GM23338 (cell line): Measurements from ENCODE around the gene ZEB2. TPM values are rescaled to one million over a fixed set of nuclear protein-coding genes. Genes with fewer than 3 reads are reported as not detected.

Experiments used
- ATAC-seq: fragments of 200-7000 bp; cut with Tn5 transposase; 3 replicates; pipeline ENCODE4 v1.9.1; 2020
- DNase-seq: peaks from one replicate; pipeline ENCODE4 v3.0.0-alpha.2; 2015; ENCODE audit warnings: low spot score
- H2AFZ ChIP-seq: fragments of 200-600 bp; sonication (generic); 2 replicates; pipeline ENCODE4 v1.8.0; 2016; ENCODE audit warnings: antibody characterized with exemption, mild to moderate bottlenecking, moderate library complexity
- H3F3A ChIP-seq: fragments of 200-600 bp; sonication (generic); replicated peaks from 2 replicates; pipeline ENCODE4 v1.8.0; 2017; ENCODE audit warnings: antibody characterized with exemption, mixed run types, low read depth
- H3K27ac ChIP-seq: fragments of 200-600 bp; sonication (generic); 2 replicates; pipeline ENCODE4 v1.6.1; 2016; ENCODE audit warnings: low read depth
- H3K27me3 ChIP-seq: fragments of 200-600 bp; sonication (generic); 2 replicates; pipeline ENCODE4 v1.8.0; 2016; ENCODE audit warnings: mild to moderate bottlenecking, mixed run types, moderate library complexity; ENCODE audit not compliant: insufficient read depth
- H3K36me3 ChIP-seq: fragments of 200-600 bp; sonication (generic); 2 replicates; pipeline ENCODE4 v1.8.0; 2016; ENCODE audit warnings: mild to moderate bottlenecking; ENCODE audit not compliant: insufficient read depth
- H3K4me1 ChIP-seq: fragments of 200-600 bp; sonication (generic); 2 replicates; pipeline ENCODE4 v1.8.0; 2016; ENCODE audit warnings: mild to moderate bottlenecking, moderate library complexity; ENCODE audit not compliant: insufficient read depth
- H3K4me2 ChIP-seq: fragments of 200-600 bp; sonication (generic); 2 replicates; pipeline ENCODE4 v1.7.1; 2017; ENCODE audit warnings: mixed run types
- H3K4me3 ChIP-seq: fragments of 200-600 bp; sonication (generic); 2 replicates; pipeline ENCODE4 v1.6.1; 2016; ENCODE audit warnings: mixed run types
- H3K79me2 ChIP-seq: fragments of 200-600 bp; sonication (generic); replicated peaks from 2 replicates; pipeline ENCODE4 v1.8.0; 2017; ENCODE audit warnings: mild to moderate bottlenecking; ENCODE audit not compliant: insufficient read depth
- H3K9me2 ChIP-seq: fragments of 200-600 bp; sonication (generic); 2 replicates; pipeline ENCODE4 v1.8.0; 2017; ENCODE audit not compliant: insufficient read depth
- H4K20me1 ChIP-seq: fragments of 200-600 bp; sonication (generic); replicated peaks from 2 replicates; pipeline ENCODE4 v1.8.0; 2017; ENCODE audit warnings: mild to moderate bottlenecking; ENCODE audit not compliant: insufficient read depth
- H3K27ac Mint-ChIP-seq: 2 replicates; pipeline ENCODE4 v1.8.0; 2020; ENCODE audit warnings: inconsistent platforms, mild to moderate bottlenecking, moderate library complexity, mixed read lengths
- H3K27me3 Mint-ChIP-seq: 3 replicates; pipeline ENCODE4 v1.8.0; 2022; ENCODE audit warnings: low read depth, mild to moderate bottlenecking, moderate library complexity, mixed read lengths, inconsistent platforms; ENCODE audit not compliant: insufficient read depth, poor library complexity
- H3K36me3 Mint-ChIP-seq: 3 replicates; pipeline ENCODE4 v1.8.0; 2021; ENCODE audit warnings: low read depth, mild to moderate bottlenecking, inconsistent platforms, moderate library complexity, mixed read lengths
- H3K4me1 Mint-ChIP-seq: 3 replicates; pipeline ENCODE4 v1.8.0; 2020; ENCODE audit warnings: mild to moderate bottlenecking, inconsistent platforms, mixed read lengths
- H3K4me3 Mint-ChIP-seq: 3 replicates; pipeline ENCODE4 v1.8.0; 2021; ENCODE audit warnings: moderate library complexity, mild to moderate bottlenecking, inconsistent platforms, mixed read lengths
- H3K9me3 Mint-ChIP-seq: 3 replicates; pipeline ENCODE4 v1.8.0; 2020; ENCODE audit warnings: moderate library complexity, mild to moderate bottlenecking, inconsistent platforms, mixed read lengths
- EZH2 ChIP-seq: fragments of 200-600 bp; sonication (generic); IDR thresholded peaks from one replicate; pipeline ENCODE4 v1.8.0; 2017; ENCODE audit warnings: antibody characterized with exemption, mild to moderate bottlenecking, low read depth; ENCODE audit not compliant: unreplicated experiment
- EZH2phosphoT487 ChIP-seq: fragments of 200-600 bp; sonication (generic); IDR thresholded peaks from one replicate; pipeline ENCODE4 v1.8.1; 2018; ENCODE audit warnings: antibody characterized with exemption; ENCODE audit not compliant: unreplicated experiment
- JUNB ChIP-seq: IDR thresholded peaks from one replicate; pipeline ENCODE4 v1.6.1; 2016; ENCODE audit warnings: antibody characterized with exemption; ENCODE audit not compliant: unreplicated experiment
- NANOG ChIP-seq: IDR thresholded peaks from 2 replicates; pipeline ENCODE4 v1.6.1; 2016; ENCODE audit warnings: antibody characterized with exemption, borderline replicate concordance
- POLR2AphosphoS5 ChIP-seq: IDR thresholded peaks from 2 replicates; pipeline ENCODE4 v1.6.1; 2016; ENCODE audit warnings: antibody characterized with exemption, low read depth
- STAT1 ChIP-seq: IDR thresholded peaks from one replicate; pipeline ENCODE4 v1.6.1; 2016; ENCODE audit warnings: antibody characterized with exemption; ENCODE audit not compliant: unreplicated experiment
- polyA plus RNA-seq: library from polyadenylated mRNA; unstranded; fragments of >200 nt; fragmentation: Nextera tagmentation; extraction: Ambion mirVana; gene quantifications from 2 replicates; pipeline ENCODE4 v1.2.1, GENCODE V29; 2016
- total RNA-seq: library from RNA; depleted of rRNA; stranded (reverse); fragments of >200 nt; shearing (Covaris generic); gene quantifications from 2 replicates; pipeline ENCODE4 v1.2.3, GENCODE V29; 2014
- TF ChIP-seq, protein P1 (sequence below): fragments of 250-450 bp; sonication (Bioruptor Pico); IDR thresholded peaks from 2 replicates; pipeline ENCODE4 v1.5.0; 2020; ENCODE audit warnings: mild to moderate bottlenecking, moderate library complexity
- TF ChIP-seq, protein P2 (sequence below), 2 experiments: fragments of 200-600 bp in 1 of 2; sonication (generic) in 1 of 2; conservative IDR thresholded peaks; 2 replicates each; pipeline versions ENCODE4 v1.5.1 to v1.6.1; 2016 to 2017; ENCODE audit warnings: antibody characterized with exemption in 2 of 2, low read depth in 2 of 2, mild to moderate bottlenecking in 2 of 2, moderate library complexity in 1 of 2

Gene ZEB2
- total and polyA plus RNA-seq, 2 experiments from 2014 or later, result 0.45 TPM; not detected in 1

DNA sequence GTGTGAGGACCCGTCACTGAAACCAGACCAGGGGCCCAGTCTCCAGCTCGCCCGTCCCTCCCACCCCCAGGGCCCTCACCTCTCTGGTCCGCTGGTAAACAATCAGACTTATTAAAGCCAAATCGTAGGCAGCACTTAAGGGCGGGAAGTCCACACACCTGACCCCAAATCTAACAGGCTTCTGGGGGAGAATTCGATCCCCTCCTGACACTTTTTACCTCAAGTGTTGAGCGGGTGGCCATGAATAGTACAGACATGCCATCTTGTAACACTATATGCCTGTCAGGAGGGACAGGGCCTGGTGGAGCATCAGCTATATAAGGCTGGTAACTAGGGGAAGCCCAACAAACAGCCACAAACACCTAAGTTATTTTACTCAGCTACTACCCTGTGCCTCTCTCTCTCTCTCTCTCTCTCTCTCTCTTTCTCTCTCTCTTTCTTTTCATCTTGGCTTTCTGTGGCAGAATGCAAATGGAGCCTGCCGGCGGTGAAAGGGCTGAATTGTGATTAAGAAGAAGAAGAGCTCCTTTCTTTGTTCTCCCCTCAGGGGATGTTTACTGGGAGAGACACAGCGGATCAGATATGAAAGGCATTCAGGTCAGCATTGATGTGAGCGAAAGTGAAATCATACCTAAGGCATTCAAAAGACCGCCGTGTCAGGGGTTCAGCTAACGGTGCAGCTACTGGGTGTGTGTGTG lies 9.5 kb downstream of the ZEB2 start (continued):
- TF ChIP-seq, protein P1, sequence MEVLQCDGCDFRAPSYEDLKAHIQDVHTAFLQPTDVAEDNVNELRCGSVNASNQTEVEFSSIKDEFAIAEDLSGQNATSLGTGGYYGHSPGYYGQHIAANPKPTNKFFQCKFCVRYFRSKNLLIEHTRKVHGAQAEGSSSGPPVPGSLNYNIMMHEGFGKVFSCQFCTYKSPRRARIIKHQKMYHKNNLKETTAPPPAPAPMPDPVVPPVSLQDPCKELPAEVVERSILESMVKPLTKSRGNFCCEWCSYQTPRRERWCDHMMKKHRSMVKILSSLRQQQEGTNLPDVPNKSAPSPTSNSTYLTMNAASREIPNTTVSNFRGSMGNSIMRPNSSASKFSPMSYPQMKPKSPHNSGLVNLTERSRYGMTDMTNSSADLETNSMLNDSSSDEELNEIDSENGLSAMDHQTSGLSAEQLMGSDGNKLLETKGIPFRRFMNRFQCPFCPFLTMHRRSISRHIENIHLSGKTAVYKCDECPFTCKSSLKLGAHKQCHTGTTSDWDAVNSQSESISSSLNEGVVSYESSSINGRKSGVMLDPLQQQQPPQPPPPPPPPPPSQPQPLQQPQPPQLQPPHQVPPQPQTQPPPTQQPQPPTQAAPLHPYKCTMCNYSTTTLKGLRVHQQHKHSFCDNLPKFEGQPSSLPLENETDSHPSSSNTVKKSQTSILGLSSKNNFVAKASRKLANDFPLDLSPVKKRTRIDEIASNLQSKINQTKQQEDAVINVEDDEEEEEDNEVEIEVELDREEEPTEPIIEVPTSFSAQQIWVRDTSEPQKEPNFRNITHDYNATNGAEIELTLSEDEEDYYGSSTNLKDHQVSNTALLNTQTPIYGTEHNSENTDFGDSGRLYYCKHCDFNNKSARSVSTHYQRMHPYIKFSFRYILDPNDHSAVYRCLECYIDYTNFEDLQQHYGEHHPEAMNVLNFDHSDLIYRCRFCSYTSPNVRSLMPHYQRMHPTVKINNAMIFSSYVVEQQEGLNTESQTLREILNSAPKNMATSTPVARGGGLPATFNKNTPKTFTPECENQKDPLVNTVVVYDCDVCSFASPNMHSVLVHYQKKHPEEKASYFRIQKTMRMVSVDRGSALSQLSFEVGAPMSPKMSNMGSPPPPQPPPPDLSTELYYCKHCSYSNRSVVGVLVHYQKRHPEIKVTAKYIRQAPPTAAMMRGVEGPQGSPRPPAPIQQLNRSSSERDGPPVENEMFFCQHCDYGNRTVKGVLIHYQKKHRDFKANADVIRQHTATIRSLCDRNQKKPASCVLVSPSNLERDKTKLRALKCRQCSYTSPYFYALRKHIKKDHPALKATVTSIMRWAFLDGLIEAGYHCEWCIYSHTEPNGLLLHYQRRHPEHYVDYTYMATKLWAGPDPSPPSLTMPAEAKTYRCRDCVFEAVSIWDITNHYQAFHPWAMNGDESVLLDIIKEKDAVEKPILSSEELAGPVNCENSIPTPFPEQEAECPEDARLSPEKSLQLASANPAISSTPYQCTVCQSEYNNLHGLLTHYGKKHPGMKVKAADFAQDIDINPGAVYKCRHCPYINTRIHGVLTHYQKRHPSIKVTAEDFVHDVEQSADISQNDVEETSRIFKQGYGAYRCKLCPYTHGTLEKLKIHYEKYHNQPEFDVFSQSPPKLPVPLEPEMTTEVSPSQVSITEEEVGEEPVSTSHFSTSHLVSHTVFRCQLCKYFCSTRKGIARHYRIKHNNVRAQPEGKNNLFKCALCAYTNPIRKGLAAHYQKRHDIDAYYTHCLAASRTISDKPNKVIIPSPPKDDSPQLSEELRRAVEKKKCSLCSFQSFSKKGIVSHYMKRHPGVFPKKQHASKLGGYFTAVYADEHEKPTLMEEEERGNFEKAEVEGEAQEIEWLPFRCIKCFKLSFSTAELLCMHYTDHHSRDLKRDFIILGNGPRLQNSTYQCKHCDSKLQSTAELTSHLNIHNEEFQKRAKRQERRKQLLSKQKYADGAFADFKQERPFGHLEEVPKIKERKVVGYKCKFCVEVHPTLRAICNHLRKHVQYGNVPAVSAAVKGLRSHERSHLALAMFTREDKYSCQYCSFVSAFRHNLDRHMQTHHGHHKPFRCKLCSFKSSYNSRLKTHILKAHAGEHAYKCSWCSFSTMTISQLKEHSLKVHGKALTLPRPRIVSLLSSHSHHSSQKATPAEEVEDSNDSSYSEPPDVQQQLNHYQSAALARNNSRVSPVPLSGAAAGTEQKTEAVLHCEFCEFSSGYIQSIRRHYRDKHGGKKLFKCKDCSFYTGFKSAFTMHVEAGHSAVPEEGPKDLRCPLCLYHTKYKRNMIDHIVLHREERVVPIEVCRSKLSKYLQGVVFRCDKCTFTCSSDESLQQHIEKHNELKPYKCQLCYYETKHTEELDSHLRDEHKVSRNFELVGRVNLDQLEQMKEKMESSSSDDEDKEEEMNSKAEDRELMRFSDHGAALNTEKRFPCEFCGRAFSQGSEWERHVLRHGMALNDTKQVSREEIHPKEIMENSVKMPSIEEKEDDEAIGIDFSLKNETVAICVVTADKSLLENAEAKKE (CRISPR knock-in tag), result peak; percentile 70; the same call in 1 of the 2 replicates
- no peak for TF ChIP-seq POLR2AphosphoS5
- peak; percentile 77 for TF ChIP-seq NANOG
- TF ChIP-seq EZH2, result no peak
- no peak for TF ChIP-seq STAT1

GRCh38 chr2:144509879-144510221 lies 10.1 kb downstream of the ZEB2 start:
- peaks cover 78% of the 10 kb centered on the region for H3K4me1 Mint-ChIP-seq
- H3K9me2 ChIP-seq, result no peaks in the 10 kb centered on the region
- ATAC-seq (no peak), DNase-seq (peak; percentile 25)
- H4K20me1 ChIP-seq, result peaks cover 7% of the 10 kb centered on the region; the same call in 1 of the 2 replicates
- H3F3A ChIP-seq, result peaks cover 2% of the 10 kb centered on the region; the same call in 1 of the 2 replicates
- peak overlapping the region; percentile 33 for H3K4me3 ChIP-seq
- H3K27ac ChIP-seq, result no peak overlapping the region
- H3K27me3 ChIP-seq, result peaks cover 85% of the 10 kb centered on the region
- no peaks in the 10 kb centered on the region for H3K79me2 ChIP-seq
- no peaks in the 10 kb centered on the region for H3K36me3 ChIP-seq
- H2AFZ ChIP-seq, result no peak overlapping the region
- peak overlapping the region; percentile 78 for H3K4me2 ChIP-seq
- no peak overlapping the region for H3K27ac Mint-ChIP-seq
- H3K36me3 Mint-ChIP-seq, result no peaks in the 10 kb centered on the region
- no peaks in the 10 kb centered on the region for H3K9me3 Mint-ChIP-seq
- peaks cover 64% of the 10 kb centered on the region for H3K4me1 ChIP-seq
- peak overlapping the region; percentile 34; the same call in 1 of the 3 replicates for H3K4me3 Mint-ChIP-seq
- H3K27me3 Mint-ChIP-seq, result peaks cover 75% of the 10 kb centered on the region
- no peak for TF ChIP-seq STAT1
- no peak for TF ChIP-seq JUNB
- TF ChIP-seq, protein P2, sequence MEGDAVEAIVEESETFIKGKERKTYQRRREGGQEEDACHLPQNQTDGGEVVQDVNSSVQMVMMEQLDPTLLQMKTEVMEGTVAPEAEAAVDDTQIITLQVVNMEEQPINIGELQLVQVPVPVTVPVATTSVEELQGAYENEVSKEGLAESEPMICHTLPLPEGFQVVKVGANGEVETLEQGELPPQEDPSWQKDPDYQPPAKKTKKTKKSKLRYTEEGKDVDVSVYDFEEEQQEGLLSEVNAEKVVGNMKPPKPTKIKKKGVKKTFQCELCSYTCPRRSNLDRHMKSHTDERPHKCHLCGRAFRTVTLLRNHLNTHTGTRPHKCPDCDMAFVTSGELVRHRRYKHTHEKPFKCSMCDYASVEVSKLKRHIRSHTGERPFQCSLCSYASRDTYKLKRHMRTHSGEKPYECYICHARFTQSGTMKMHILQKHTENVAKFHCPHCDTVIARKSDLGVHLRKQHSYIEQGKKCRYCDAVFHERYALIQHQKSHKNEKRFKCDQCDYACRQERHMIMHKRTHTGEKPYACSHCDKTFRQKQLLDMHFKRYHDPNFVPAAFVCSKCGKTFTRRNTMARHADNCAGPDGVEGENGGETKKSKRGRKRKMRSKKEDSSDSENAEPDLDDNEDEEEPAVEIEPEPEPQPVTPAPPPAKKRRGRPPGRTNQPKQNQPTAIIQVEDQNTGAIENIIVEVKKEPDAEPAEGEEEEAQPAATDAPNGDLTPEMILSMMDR (conservative IDR thresholded peaks at IDR 0.05; ENCODE audit: low read depth in 2 of 2), result no peak
- no peak for TF ChIP-seq EZH2phosphoT487
